Subcutaneous adipose tissue (tissue), 4 donors: Measurements from ENCODE around the gene ZBTB16. TPM values are rescaled to one million over a fixed set of nuclear protein-coding genes. Genes with fewer than 3 reads are reported as not detected.

ENCODE experiments used
- CTCF ChIP-seq: fragments of 450-650 bp; IDR thresholded peaks from one replicate; pipeline ENCODE4 v1.5.1; 2016; ENCODE audit warnings: low read depth, mild to moderate bottlenecking, control low read depth, antibody characterized with exemption, moderate library complexity
- total RNA-seq, 4 donors: library from RNA; depleted of rRNA; stranded (reverse); fragments of >200 nt; gene quantifications; one replicate each; pipeline ENCODE4 v1.1.0, GENCODE V29; 2016

Gene ZBTB16
- total RNA-seq, 4 donors from 2014 or later, result 167 to 446 (median 261) TPM

GRCh38 chr11:114218508-114218907, 159.0 kb downstream of the ZBTB16 start:
- no peak for TF ChIP-seq CTCF

DNA sequence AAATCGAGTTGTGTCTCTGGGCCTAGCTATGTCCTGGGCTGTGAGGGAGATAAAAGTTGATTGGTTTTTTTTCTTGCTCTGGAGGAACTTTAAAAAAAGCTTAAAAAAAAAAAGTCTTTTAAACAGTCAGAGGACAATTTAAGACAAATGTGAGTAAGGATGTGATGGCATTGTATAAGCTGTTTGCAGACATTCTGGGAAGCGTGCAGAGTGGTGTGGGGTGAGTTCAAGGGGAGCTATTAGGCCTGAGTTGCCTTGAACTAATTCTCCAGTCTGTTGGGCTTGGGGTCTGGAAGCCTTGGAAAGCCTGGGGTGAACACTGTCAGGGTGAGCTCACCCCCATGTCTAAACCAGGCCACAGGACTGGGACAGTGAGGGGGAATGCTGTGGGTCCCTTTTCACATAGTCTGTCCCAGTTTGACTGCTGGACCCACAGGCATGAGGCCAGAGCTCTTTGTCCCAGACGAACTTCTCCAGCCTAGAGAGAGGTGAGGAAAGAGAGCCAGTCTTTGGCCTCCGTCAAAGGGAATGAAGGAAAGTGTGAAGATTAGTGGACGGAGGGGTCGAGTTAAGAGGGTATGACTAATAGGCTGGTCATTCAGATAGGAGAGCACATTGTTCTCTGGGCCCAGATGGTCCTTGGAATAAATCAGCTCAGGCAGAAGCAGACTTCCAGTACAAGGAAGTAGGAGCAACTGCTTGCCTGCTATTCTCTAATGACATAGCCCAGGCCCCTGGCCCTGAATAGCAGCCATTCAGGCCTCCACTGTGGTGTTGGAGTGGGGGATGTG, 160.2 kb downstream of the ZBTB16 start:
- TF ChIP-seq CTCF, result no peak

DNA sequence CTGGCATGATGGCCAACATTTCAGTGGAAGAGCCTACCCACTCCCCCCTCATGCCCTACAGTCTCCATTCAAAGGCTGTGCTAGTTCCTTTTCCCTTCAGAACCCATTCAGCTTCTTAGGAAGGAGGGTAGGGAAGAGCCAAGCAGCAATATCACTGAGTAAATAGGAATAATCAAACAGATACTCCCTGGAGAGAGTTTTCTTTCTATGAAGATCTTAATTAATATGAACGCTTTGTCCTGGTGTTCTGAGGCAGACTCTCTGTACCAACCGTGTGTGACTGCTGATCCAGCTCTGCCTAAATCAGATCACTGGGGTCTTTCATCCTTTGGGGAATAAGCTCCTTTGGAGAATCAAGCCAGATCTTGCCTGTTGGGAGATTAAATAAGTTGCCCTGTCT, 161.5 kb downstream of the ZBTB16 start:
- no peak for TF ChIP-seq CTCF

- TF ChIP-seq CTCF, result no peak
Observed at GRCh38 chr11:114225661-114226060, 166.2 kb downstream of the ZBTB16 start.

DNA sequence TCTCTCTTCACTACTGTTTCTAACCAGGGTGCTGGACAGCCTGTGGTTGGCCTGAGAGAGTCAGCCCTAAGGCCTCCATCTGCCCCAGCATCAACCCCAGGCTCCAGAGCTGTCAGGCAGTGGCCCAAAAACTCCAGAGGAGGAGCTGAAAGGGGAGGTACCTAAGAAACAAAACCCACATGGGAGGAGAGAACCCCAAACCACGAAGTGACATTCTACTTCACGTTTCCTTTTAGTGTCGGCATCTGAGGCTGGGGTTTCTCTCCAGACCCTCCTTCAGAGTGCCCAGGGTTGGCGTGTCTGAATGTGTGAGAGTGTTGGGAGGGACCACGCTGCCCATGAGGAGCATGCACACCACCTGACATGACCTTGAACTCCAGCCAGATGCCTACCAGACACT, 166.8 kb downstream of the ZBTB16 start:
- TF ChIP-seq CTCF, result no peak

DNA sequence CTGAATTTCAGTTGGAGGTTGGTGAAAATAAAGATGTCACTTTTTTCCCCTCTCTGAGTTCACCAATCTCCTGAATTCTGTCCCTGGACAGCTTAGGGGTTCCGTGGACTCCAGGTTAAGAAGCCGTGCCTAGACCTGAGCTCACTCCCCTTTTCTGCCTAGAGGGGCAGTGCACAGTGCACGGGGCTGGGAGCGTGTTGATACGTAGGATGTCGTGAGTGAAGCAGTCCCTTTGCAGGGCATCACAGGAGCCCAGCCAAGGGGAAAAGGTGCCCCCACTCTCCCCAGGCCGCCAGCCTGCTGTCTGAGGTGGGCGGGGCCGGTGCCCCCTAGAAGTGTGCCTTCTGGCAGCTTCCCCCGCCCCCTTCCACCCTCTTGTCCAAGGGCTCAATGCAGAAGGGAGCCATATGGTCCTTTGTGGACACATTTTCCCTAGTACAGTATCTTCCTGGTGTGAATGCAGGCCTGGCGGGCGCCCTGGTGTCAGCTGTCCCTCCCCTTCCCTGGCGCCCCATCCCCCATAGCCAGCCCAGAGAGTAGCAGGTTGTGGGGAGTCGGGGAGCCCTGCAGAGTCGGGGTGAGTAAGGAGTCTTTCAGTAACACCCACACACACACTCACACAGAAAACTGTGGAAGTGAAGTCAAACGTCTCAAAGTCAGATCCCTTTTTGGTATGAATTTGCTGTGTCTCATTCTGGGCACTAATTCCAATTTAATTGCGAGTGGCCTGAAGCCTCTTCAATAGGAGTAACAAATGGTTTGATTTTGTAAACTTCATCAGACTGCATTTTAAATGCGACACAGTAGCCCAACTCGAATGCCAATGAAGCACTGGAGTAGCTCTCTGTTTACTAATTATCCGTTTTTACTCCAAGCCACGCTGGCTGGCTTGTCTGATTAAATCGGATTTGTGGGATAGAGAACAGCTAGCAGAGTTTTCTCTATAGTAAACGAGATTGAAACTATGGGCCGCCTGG, 169.2 kb downstream of the ZBTB16 start:
- TF ChIP-seq CTCF, result no peak
